ENCODE data around the gene URM1. TPM values are rescaled to one million over a fixed set of nuclear protein-coding genes. Genes with fewer than 3 reads are reported as not detected.

The URM1 gene
- total RNA-seq, 1 donor from 2014 or later = 37.5 TPM

GRCh38 chr9:128397831-128398230 lies 26.7 kb downstream of the URM1 start:
- intact Hi-C loops (cut with DNase I) = no loop called here
- Histone ChIP-seq H3K4me1 (no peaks in the 10 kb centered on the region), H3K36me3 (peaks cover under 1 to 1% of the 10 kb centered on the region in 2 donors), H3K9me3 (no peaks in the 10 kb centered on the region), H3K27ac (no peak overlapping the region), H3K27me3 (no peaks in the 10 kb centered on the region), H3K4me3 (no peak overlapping the region)
- no peak for DNase-seq (ENCODE audit: low spot score in 2 of 2)
- TF ChIP-seq CTCF (IDR thresholded peaks at IDR 0.05) = no peak

GRCh38 chr9:128399861-128400260 lies 28.7 kb downstream of the URM1 start:
- Histone ChIP-seq H3K9me3 (no peaks in the 10 kb centered on the region), H3K27ac (no peak overlapping the region), H3K4me3 (no peak overlapping the region), H3K4me1 (no peaks in the 10 kb centered on the region), H3K36me3 (no peaks in the 10 kb centered on the region), H3K27me3 (no peaks in the 10 kb centered on the region)
- intact Hi-C loops (cut with DNase I) = no loop called here
- no peak for TF ChIP-seq CTCF (IDR thresholded peaks at IDR 0.05)
- no peak for DNase-seq (ENCODE audit: low spot score in 2 of 2)

- Histone ChIP-seq H3K9me3 (no peaks in the 10 kb centered on the region), H3K27me3 (no peaks in the 10 kb centered on the region), H3K27ac (no peak overlapping the region), H3K4me1 (no peaks in the 10 kb centered on the region), H3K4me3 (no peak overlapping the region), H3K36me3 (no peaks in the 10 kb centered on the region)
- intact Hi-C loops (cut with DNase I) = no loop called here
- DNase-seq (ENCODE audit: low spot score in 2 of 2) = no peak
- TF ChIP-seq CTCF (IDR thresholded peaks at IDR 0.05) = no peak
Measured at GRCh38 chr9:128404560-128404959, 33.4 kb downstream of the URM1 start.

- H3K27me3 ChIP-seq = no peaks in the 10 kb centered on the region
- intact Hi-C loops (cut with DNase I) = no loop called here
Measured at GRCh38 chr9:128405077-128405779, 34.1 kb downstream of the URM1 start.

GRCh38 chr9:128405780-128406171 lies 34.6 kb downstream of the URM1 start:
- H3K36me3 ChIP-seq = no peaks in the 10 kb centered on the region
- H3K27me3 ChIP-seq = no peaks in the 10 kb centered on the region

More at GRCh38 chr9:128405077-128405779, 34.1 kb downstream of the URM1 start:
- Histone ChIP-seq H3K4me1 (no peaks in the 10 kb centered on the region), H3K36me3 (no peaks in the 10 kb centered on the region), H3K4me3 (no peak overlapping the region), H3K27ac (no peak overlapping the region), H3K9me3 (no peaks in the 10 kb centered on the region)
- DNase-seq (ENCODE audit: low spot score in 2 of 2) = no peak
- TF ChIP-seq CTCF (IDR thresholded peaks at IDR 0.05) = no peak

More at GRCh38 chr9:128405780-128406171, 34.6 kb downstream of the URM1 start:
- no peaks in the 10 kb centered on the region for H3K9me3 ChIP-seq
- no peak for DNase-seq (ENCODE audit: low spot score in 2 of 2)
- no peak for TF ChIP-seq CTCF (IDR thresholded peaks at IDR 0.05)
- H3K4me1 ChIP-seq = no peaks in the 10 kb centered on the region
- intact Hi-C loops (cut with DNase I) = no loop called here
- no peak overlapping the region for H3K27ac ChIP-seq
- no peak overlapping the region for H3K4me3 ChIP-seq

All from ascending aorta (tissue), 2 donors.